Kidney epithelial cell (primary cell): ENCODE measurements around the gene WRAP73. TPM values are rescaled to one million over a fixed set of nuclear protein-coding genes. Genes with fewer than 3 reads are reported as not detected.

Experiments
- DNase-seq: peaks from one replicate; pipeline ENCODE4 v3.0.0-alpha.2; 2010; ENCODE audit warnings: low read depth
- H3K27me3 ChIP-seq: 2 replicates; pipeline ENCODE4 v1.6.0; 2011; ENCODE audit warnings: low read length; ENCODE audit not compliant: control insufficient read depth, insufficient read depth
- H3K36me3 ChIP-seq: 2 replicates; pipeline ENCODE4 v1.5.1; 2011; ENCODE audit warnings: low read length; ENCODE audit not compliant: control insufficient read depth, insufficient read depth
- H3K4me3 ChIP-seq: 2 replicates; pipeline ENCODE4 v1.5.1; 2011; ENCODE audit warnings: low read depth, mild to moderate bottlenecking, control low read depth, low read length
- CTCF ChIP-seq: IDR thresholded peaks from 2 replicates; pipeline ENCODE4 v1.5.1; 2011; ENCODE audit warnings: mild to moderate bottlenecking, moderate library complexity, low read length, control low read depth, inconsistent platforms; ENCODE audit not compliant: insufficient read depth, poor library complexity, severe bottlenecking
- total RNA-seq: library from RNA; depleted of rRNA; stranded (reverse); fragments of >200 nt; gene quantifications from 2 replicates; pipeline ENCODE4 v1.2.3, GENCODE V29; 2015

Gene WRAP73
- total RNA-seq, 1 donor from 2014 or later = 35.2 TPM

DNA sequence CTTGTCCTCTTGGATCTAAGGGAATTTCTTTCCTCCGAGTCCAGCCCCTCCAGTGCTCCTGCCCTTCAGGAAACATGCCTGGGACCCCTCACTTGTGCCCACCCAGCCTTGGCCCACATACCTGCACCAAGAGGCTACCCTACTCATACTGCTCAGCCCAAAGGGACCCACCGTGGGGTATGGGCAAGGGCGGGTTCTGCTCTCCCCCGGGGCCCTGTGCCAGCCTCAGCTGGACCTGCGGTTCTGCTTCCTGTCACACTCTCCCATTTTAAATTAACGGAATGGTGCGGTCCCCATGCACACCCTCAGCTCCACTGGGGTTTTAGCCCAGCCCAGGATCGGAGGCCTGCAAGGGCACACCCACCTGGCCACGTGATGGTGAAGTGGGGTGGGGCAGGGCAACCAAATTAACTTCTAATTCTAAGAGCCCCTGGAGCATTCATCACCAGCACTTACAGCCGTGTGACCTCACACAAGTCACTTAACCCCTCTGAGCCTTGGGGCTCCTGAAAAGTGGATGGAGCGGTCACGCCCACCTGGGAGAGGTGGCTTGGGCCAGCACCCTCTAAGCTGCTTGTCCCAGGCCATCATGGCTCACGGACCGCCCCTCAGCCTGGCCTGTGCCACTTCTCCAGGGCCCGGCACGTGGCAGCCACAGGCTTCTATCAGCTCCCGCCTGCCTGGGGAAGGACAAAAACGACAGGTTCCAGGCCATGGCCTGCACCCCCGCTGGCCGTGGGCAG, 30.8 kb upstream of the WRAP73 start:
- Histone ChIP-seq H3K27me3 (peaks cover 33% of the 10 kb centered on the region), H3K36me3 (no peaks in the 10 kb centered on the region), H3K4me3 (no peak overlapping the region)
- TF ChIP-seq CTCF = no peak
- DNase-seq = no peak

- Histone ChIP-seq H3K27me3 (peaks cover 29% of the 10 kb centered on the region), H3K36me3 (no peaks in the 10 kb centered on the region), H3K4me3 (no peak overlapping the region)
- no peak for TF ChIP-seq CTCF
- DNase-seq = no peak
Observed at GRCh38 chr1:3679799-3680453, 30.0 kb upstream of the WRAP73 start.

- no peak for DNase-seq
- peaks cover 29% of the 10 kb centered on the region for H3K27me3 ChIP-seq
- H3K4me3 ChIP-seq = no peak overlapping the region
Observed at GRCh38 chr1:3679098-3679555, 29.2 kb upstream of the WRAP73 start.

GRCh38 chr1:3678361-3679097, 28.6 kb upstream of the WRAP73 start:
- no peaks in the 10 kb centered on the region for H3K36me3 ChIP-seq
- no peak for DNase-seq
- no peak overlapping the region for H3K4me3 ChIP-seq
- H3K27me3 ChIP-seq = peaks cover 28% of the 10 kb centered on the region
- no peak for TF ChIP-seq CTCF

More at GRCh38 chr1:3679098-3679555, 29.2 kb upstream of the WRAP73 start:
- H3K36me3 ChIP-seq = no peaks in the 10 kb centered on the region
- no peak for TF ChIP-seq CTCF

- DNase-seq = no peak
- TF ChIP-seq CTCF = no peak
- no peak overlapping the region for H3K4me3 ChIP-seq
- no peaks in the 10 kb centered on the region for H3K36me3 ChIP-seq
- peaks cover 26% of the 10 kb centered on the region for H3K27me3 ChIP-seq
Observed at GRCh38 chr1:3677484-3677883, 27.6 kb upstream of the WRAP73 start.
